SKM-1 treated with dmso at 0.1 percent for 144 hours (cell line): ENCODE results near the gene LARP4B.

Experiments
- DNase-seq: peaks from one replicate; lab custom pipeline; 2025; ENCODE audit not compliant: unreplicated experiment; lab: John Stamatoyannopoulos, UW

The LARP4B gene

DNA sequence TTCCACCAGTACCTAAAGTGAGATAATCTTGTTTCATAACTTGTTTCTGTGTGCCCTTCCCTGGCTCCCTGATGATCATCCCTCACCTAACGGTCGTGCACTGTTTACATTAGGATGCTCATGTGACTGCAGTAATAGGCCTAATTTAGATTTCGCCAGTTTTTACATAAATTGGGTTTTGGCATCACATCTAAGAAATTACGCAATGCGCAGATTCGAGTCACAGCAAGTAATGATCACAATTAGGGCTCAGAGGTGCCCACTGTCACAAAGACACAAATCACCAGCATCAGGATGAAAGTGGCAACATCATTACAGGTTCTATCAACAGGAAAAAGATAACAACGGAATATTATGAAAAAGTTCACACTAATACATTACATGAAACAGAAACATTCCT, 94.7 kb downstream of the LARP4B start:
- DNase-seq: no peak

DNA sequence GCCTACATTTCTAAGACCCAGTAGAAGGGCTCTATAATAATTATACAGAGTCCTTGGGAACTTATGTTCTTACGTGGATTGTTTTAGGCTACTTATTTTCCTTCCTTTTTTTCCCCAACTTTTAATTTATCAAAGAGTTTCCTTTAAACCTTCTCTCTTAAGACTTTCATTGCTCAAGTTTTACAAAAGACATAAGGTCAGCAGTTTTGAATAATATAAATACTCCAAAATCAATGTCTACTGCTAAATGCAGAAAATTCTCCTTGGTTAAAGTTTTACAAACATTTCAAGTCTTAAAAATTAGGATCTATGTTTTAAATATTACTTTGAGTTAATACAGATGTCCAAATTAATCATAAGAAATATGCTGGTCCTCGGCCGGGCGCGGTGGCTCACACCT, 97.0 kb downstream of the LARP4B start:
- DNase-seq: no peak

DNA sequence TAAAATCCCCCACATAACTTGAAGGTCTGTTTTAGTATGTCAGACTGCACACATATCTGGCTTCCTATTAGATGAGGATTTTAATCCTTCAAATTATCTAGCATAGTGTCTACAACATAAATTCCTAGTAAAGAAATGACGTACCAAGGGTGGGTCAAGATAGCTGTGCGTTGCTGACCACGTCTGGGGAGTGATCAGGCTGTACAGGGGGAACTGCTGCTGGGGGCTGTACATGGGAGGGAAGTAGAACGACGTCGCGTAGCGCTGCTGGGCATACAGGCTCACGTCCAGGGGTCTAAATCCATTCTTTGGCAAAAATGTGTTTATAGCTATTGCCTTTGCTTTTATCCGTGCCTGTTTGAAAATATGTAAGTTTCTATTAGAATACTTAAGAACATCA, 102.3 kb downstream of the LARP4B start:
- no peak for DNase-seq

DNA sequence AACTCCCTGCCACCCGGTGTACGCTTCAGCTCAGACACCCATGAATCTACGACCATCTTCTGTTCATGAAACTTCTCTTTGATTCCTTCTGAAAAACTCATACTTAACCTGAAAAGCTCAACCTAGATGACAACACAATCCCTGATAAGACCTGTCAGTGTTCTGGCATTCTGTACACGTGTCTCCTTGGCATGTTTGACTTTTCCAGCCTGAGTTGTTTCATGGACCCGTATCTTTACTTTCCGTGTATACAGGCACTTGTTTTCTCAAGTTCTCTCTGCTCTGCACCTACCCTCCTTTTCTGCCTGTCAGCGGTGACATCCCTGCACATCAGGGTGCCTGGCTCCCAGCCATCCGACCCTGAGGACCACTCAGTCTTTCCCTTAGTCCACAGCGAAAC, 103.3 kb downstream of the LARP4B start:
- no peak for DNase-seq

DNA sequence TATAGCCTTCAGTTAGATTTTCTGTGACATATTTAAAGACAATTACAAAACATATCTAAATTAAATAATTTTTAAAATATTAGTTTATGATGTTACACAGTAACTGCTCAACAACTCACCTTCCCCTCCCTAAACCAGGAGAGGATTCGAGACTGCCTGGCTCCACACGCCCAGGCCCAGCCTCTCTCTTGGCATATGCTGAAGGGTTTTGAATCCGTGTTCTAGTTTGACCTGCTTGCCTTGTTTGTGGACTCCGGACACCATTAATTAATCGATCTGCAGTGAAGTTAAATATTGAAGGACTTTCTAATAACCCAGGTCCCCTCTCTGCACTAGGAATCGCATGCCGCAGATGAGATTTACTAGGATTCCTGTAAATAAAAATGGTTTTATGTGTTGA, 106.6 kb downstream of the LARP4B start:
- no peak for DNase-seq

DNA sequence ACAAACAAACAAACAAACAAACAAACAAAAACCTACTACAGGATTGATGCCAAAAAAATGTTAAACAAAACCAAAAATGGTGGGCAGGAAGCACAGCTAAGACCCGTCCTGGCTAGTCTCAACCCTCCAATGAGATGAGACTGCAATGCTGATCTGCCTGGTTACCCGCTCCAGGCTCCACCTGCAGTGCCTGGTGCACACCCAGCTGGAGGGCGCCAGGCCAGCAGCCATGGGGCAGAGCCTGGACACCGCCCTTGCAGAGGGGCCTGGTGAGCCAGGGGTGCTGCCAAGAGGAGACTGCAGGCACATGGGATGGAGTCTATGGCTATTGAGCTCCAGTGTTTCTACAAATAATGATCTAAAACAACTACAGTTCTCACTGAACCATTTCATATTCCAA, 107.0 kb downstream of the LARP4B start:
- DNase-seq: no peak

DNA sequence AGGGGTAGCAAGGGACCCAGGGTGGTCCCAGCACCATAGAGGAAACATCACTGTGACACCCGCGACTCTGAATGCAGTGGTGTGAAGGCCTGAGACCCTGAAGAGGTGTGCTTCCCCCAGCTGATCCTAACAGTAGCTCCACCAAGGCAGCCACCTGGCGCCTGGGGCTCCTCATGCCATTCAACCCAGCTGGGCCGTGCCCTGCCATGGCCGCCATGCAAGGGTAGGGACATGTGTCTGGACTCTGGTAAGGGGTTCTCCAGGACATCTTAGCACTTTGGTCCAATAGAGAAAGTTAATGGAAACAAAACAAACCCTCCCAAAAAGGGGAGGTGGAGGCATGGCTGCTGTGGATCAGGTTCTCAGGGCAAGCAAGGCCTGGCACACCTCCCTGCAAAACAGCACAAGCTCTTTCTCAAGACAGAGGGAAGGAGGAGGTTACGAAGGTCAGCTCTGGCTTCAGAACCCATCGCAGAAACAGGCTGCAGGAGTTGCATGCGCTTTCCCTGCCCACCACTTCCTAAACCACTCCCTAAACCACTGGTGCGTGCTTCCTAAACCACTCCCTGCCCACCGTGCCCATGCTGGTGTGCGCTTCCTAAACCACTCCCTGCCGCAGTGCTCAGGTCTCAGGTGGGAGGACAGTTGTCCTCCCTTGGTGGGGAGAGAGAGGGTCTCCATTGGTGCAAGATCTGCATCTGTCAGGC, 108.7 kb downstream of the LARP4B start:
- DNase-seq: peak; percentile 23

DNA sequence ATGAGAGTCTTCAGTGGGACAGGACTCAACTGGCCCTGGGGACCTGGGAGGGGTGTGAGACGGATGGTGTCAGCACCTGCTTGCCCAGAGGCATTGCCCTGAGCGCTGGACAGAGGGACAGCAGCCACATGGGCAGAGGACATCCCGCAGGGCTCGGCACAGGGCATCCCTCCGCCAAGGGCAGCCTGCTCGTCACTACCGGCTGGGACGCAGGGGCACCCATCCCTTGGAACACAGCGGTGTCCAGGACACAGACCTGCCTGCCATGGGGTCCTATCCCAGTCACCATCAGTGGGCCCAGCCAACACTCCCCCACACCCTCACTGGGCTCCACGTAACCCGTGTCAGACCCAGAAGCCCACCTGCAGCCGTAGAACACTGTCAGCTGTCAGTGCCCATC, 109.3 kb downstream of the LARP4B start:
- no peak for DNase-seq

DNA sequence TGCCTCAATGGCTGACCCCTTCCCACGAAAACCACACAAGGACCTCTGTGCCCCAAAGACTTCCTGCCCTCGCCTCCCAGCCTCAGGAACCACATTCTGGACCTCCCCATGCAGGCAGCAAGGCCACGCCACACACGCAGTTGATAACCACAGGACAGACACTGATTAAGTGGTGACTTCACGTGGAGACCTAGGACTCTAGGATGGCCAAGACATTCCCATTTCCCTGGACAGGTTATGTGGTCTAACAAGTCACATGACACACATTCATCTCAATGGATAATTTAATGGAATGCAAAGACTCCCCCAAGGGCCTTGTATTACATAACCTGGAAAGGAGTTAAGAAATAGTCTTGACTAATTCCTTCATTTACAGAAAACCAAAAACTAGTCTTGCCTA, 110.2 kb downstream of the LARP4B start:
- DNase-seq: peak; percentile 5

DNA sequence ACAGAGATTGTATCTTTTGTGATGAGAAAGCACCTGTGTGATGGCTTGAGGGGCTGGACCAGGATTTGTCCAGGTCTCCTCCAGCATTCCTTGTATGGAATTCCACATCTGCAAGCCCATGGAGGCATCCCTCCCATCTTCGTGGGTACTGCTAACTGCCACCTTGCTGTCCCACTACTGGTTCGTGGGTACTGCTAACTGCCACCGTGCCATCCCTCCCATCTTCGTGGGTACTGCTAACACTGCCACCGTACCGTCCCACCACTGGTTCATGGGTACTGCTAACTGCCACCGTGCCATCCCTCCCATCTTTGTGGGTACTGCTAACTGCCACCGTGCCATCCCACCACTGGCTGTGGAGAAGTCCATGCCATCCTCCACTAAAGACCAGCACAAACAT, 111.7 kb downstream of the LARP4B start:
- DNase-seq: no peak

DNA sequence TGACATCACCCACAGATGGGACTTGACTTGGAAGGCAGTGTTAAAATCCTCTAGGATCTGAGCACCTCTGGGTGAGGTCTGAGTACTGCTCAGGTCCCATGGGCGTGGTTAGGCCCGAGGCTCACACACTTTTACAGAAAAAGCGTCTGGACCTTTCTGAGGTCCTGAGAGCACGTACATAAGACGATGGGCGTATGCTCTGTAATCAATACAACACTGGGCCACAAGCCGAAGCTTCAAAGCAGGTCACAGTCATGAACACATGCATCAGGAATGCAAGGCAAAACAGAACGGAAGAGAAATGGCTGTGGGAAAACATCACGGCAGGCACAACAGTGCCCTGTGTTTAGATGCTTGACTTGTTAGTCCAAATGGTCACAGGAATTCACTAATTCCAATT, 112.2 kb downstream of the LARP4B start:
- DNase-seq: no peak

DNA sequence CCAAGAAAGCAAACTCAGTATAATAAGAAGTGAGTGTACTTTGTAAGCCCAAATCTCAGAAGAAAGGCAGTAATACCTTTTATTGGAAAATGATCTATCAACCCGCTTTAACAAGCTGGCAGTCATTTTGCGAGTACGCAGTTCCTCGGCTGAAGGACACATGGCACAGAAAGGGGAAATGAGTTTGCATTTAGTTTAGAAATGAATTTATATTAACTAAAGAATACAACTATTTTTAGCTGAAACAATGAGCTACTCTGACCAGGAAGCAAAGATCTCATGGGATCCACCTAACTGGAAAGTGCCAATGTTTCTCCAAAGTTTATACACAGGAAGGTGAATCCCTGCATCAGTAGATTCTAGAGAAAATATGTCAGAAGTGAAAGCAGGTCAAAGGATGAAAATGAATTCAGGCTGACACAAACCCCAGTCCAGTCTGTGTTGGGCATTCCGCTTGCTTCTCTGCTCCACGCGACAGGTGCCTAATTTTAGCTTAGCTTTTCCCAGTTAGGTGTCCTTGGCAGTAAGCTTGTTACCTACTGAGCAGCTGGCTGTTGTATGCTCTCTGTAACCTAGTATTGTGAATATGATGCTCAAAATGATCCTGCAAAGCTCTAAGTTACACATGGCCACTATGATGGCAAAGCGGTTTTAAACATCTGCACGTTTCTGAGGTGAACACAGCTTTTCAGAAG, 112.8 kb downstream of the LARP4B start:
- no peak for DNase-seq

DNA sequence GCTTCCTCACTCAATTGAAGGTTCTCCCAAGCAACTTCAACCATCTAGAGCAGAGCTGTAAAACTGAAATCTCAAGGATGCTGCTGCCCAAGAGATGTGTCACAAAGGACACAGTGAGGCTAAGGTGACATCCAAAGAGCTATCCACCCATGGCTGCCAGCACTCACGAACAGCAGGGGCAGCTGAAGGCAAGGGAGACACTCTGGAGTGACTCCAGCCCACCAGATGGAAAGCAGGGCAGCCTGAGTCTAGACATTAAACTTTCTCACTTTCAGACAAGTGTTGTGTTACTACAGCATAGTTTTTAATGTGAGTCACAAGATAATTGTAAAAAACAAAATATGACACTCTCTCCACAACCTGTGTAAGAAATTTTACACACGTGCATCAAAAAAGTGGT, 113.5 kb downstream of the LARP4B start:
- no peak for DNase-seq

DNA sequence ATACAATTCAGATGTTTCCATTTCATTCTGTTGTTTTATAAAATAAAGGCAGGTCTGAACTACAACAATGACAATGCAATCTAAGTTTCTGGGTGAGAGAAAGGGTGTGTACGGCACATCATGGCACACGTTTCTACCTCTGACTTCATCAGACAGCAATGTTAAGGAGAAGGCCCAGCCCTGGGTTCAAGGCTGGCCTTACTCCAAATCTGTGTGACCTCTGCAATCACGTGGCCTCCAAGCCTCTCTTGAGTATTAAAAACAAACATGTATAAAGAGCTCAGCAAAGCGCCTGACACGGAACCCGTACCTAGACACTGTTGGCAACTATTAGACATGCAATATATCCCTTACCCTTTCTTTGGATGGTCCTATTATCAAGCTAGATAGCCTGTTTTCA, 114.1 kb downstream of the LARP4B start:
- no peak for DNase-seq

DNA sequence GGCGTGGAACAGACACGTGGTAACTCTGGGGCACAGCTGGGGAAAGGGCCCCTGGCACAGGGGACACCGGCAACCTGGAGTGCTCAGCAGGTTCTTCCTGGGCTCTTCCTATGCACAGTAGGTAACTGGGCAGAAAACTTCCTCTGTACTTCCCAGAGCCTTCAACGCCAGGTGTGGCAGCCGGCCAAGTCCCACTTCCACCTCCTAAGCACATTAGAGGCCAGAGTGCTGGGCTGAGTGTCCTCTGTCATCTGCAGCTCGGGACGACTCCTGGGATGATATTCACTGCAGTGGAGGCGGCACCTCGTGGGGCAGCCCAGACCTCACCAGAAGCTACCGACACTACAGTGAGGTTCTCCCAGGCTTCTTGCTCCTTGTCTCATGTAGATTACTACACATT, 114.5 kb downstream of the LARP4B start:
- no peak for DNase-seq

DNA sequence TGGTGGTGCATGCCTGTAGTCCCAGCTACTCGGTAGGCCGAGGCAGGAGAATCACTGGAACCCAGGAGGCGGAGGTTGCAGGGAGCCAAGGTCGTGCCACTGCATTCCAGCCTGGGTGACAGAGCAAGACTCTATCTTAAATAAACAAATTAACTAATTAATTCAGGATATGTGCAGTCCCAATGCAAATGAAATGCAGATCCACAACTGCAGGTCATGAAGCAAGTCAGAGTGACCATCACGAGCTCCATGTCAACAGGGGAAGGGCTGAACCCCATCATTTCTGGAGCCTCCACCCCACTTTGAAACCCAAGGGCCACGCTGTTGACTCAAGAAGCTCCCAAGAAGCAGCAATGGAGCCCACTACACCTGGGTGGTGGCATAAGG, 115.4 kb downstream of the LARP4B start:
- DNase-seq: no peak

DNA sequence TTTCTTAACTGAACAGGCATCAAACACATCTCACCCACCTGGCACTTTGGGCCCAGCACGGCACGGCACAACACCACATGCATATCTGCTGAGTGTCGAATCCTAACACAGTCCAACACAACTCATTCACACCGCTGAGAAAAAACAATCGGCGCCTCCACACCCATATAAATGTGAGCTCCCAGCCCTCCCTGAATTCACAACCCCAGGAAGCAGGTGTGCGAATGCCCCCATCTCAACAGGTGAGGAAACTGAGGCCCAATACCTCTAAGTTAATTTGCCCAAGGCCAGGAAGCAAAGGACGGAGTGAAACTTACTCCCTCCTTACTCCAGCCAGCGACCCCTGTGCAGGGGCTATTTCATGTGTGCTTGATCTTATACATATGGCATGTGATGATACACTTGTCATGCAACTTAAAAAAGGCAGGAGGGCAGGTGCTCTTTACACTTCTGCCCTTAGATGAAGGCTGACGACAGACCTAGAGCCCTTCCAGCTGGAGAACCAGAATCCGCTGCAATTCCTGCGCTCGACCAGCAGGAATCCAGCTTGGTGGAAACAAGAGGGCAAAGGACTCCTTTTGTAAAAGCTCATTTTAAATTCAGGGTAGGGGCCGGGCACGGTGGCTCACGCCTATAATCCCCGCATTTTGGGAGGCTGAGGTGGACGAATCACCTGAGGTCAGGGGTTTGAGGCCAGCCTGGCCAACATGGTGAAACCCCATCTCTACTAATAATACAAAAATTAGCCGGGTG, 116.0 kb downstream of the LARP4B start:
- DNase-seq: no peak

DNA sequence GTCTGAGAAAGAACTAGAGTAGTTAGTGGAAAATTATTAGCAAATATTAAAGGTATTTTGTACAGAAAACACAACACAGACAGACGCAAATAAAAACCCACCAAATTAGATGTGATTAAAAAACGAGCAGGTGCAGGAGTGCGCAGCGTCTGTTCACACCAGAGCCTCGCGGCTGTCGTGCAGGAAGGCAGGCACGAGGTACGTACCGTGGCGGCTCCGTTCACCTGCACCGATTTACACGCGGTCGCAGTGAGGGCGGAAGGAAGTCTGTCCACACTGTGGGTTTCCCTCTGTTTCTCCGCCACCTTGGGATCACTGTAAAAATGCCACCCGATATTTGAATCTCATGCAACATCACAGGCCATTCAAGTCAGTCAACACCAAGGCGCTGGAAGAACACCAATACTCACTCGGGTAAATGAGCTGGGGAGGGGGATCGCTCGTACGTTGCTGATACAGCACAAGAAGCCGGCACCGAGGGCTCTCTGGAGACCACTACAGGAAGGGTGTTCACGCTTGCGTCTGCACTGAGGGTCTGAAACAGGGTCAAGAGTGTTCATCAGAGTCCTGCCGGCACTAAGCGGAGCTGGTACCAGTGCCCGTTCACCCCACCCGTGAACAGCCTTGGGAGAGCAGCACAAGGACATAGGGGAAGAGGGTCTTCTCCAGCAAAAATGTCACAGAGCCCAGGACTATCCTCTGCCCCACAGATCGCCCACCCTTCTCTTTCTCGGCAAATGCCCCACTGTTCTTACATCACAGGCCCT, 116.8 kb downstream of the LARP4B start:
- DNase-seq: no peak

DNA sequence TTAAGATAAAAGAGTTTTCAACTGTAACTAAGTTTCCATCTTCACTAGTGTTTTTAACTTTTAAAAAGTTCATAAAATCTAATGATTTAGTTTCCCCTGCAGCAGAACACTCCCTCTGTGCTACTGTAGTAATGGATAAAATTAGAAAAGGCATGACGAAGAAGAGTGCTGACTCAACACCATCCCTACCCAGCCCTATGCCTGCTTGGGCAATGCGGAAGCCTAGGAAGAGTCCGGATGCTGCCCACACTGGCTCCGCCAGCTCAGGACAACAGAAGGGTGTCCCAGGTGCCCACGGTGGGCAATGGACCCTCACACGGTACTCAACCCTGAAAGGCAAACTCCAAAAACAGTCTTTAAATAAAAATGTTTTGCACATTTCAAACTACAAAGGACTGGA, 118.2 kb downstream of the LARP4B start:
- DNase-seq: no peak

DNA sequence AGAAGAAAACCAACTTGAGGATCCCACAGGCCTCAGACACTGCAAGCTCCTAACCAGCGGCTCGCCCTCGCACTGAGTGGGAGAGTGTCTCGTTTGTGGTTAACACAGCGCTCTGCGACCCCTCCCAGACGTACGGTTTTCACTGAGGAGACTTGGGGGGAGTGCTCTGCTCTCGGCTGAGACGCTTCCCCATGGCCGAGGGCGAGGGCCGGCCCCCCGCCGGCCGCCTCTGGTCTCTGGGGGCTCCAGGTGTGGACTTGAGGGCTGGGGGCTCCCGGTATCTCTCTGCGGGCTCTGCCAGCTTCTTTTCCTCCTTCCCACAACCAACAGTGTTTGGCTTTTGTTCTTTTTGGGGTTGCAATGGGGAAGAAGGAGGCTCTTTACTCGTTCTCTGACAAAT, 118.7 kb downstream of the LARP4B start:
- no peak for DNase-seq

DNA sequence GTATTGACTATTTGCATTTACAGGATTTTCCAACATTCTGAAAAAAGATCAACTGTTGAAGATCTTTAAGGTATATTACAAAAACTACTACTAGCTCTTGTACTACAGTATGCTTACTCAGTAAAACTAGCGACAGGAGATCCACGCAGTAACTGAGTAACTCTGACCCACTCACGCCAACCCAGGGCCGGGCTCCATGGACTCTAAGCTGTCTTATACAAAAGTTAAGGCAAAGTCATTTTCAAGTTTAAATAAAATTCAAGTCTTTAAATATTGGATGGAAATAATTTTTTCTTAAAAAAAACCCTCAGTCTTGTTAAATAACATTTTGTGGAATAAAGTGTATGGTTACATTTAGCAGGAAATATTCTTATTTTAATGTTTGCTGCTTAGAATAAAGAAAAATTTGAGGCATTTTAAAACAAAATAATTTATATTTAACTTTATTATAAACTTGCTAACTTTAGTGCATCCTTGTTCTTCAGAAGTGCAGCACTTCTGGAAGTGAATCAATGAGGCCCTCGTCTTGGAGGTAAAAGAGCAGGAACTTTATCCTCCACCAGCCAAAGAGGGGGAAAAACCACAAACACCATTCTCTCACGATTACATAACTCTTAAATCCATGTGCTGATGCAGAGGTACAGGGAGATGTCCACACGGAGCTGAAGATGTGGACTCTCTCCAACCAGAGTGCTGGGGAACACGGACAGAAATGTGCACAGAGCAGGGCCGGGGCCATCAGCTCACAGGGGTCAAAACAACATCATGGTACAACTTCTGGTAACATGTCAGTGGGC, 119.9 kb downstream of the LARP4B start:
- DNase-seq: no peak
